GM12892 (cell line): Measurements from ENCODE around the gene LARP4B.

Experiments used
- POLR2AphosphoS5 ChIP-seq: IDR thresholded peaks from 2 replicates; pipeline ENCODE4 v1.6.1; 2011; ENCODE audit warnings: low read depth, low read length, control low read depth
- TAF1 ChIP-seq: IDR thresholded peaks from 2 replicates; pipeline ENCODE4 v1.6.1; 2011; ENCODE audit warnings: low read depth, mild to moderate bottlenecking, control low read depth, low read length, borderline replicate concordance

GRCh38 chr10:971613-972012 lies 40.1 kb upstream of the LARP4B start:
- TF ChIP-seq TAF1 (no peak), POLR2AphosphoS5 (no peak)
